Large intestine (tissue), 3 donors: Measurements from ENCODE around the gene C1orf159. TPM values are rescaled to one million over a fixed set of nuclear protein-coding genes. Genes with fewer than 3 reads are reported as not detected.
"Not testable (repeated sequence)": the region's sequence is repeated elsewhere in the genome, so short reads cannot be mapped to it uniquely, and the experiment has no call there.

Source experiments
- DNase-seq, 2 donors: peaks; one replicate each; pipeline versions ENCODE4 v3.0.0 to v3.0.0-alpha.2; 2013
- H3K27ac ChIP-seq: one replicate; pipeline ENCODE4 v1.5.1; 2013; ENCODE audit warnings: low read length
- H3K27me3 ChIP-seq: 2 replicates; pipeline ENCODE4 v1.6.1; 2013; ENCODE audit warnings: low read length; ENCODE audit not compliant: control insufficient read depth, insufficient read depth
- H3K36me3 ChIP-seq: 2 replicates; pipeline ENCODE4 v1.6.1; 2013; ENCODE audit warnings: low read length; ENCODE audit not compliant: control insufficient read depth, insufficient read depth
- H3K4me1 ChIP-seq: one replicate; pipeline ENCODE4 v1.6.1; 2013; ENCODE audit warnings: low read length; ENCODE audit not compliant: control insufficient read depth, insufficient read depth
- H3K4me3 ChIP-seq: one replicate; pipeline ENCODE4 v1.5.1; 2013; ENCODE audit warnings: low read length
- H3K9me3 ChIP-seq: one replicate; pipeline ENCODE4 v1.6.1; 2013; ENCODE audit warnings: mild to moderate bottlenecking, low read depth, low read length, moderate library complexity; ENCODE audit not compliant: control insufficient read depth
- WGBS: methylation state at CpG from one replicate; pipeline ENCODE4 v1.1.5; 2013; ENCODE audit warnings: low lambda C conversion rate; ENCODE audit not compliant: insufficient coverage; 5-methylcytosine and 5-hydroxymethylcytosine counted together
- polyA plus RNA-seq: library from polyadenylated mRNA; unstranded; fragments of 120-200 nt; gene quantifications from one replicate; pipeline ENCODE4 v1.2.1, GENCODE V29; 2013

Gene C1orf159
- polyA plus RNA-seq, 1 donor = 9.4 TPM

DNA sequence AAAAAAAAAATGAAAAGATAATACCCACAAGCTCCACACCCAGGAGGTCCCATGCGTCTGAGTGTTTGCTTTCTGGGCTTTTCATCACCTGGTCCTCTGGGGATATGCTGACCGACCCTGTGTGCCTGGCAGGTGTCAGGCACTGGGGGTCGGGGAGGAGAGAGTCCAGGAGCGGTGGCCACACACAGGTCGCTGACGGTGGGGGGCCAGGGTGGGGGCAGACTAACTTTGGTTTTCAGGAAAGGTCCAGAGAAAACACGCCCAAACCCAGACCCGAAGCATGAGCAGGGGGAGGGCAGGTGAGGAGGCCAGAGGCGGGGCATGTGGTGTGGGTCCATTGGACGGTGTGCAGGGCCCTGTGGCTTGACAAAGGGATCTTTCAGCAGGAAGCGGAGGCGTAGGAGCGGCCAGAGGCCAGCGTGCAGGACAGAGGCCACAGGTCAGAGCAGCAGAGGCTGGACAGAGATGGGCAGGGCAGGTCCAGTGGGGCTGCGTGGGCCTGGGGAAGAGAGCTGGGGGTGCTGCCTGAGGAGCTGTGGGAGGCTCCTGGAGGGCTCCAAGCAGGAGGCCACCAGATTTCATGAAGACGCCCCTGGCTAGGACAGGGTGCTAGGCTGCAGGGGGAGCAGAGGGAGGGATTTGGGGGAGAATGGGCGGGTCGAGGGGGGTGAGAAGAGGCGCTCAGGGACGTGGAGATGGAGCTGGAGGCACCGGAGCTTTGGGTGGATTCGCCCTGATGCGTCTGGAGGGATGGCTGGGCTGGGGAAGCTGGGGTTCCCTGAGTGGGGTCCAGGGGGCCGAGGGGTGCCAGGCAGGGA, 57.6 kb downstream of the C1orf159 start:
- no peak overlapping the region for H3K27ac ChIP-seq
- H3K9me3 ChIP-seq = peaks cover 19% of the 10 kb centered on the region
- peaks cover 54% of the 10 kb centered on the region for H3K27me3 ChIP-seq
- H3K4me1 ChIP-seq = peaks cover 18% of the 10 kb centered on the region
- DNase-seq = no peak
- WGBS = no CpG with 5 or more reads among the region's 24 CpGs
- peaks cover 20% of the 10 kb centered on the region for H3K36me3 ChIP-seq
- H3K4me3 ChIP-seq = no peak overlapping the region

DNA sequence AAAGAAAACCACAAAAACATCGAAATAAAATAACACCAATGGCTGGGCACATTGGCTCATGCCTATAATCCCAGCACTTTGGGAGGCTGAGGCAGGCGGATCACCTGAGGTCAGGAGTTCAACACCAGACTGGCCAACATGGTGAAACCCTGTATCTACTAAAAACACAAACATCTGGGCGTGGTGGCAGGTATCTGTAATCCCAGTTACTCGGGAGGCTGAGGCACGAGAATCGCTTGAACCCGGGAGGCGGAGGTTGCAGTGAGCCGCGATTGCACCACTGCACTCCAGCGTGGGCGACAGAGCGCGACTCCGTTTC, 58.2 kb downstream of the C1orf159 start:
- Histone ChIP-seq H3K4me1 (peaks cover 18% of the 10 kb centered on the region), H3K9me3 (peaks cover 19% of the 10 kb centered on the region), H3K27me3 (peaks cover 49% of the 10 kb centered on the region), H3K36me3 (peaks cover 25% of the 10 kb centered on the region)
- WGBS = no CpG with 5 or more reads among the region's 15 CpGs
- not testable (repeated sequence) for DNase-seq, H3K4me3 ChIP-seq, H3K27ac ChIP-seq

DNA sequence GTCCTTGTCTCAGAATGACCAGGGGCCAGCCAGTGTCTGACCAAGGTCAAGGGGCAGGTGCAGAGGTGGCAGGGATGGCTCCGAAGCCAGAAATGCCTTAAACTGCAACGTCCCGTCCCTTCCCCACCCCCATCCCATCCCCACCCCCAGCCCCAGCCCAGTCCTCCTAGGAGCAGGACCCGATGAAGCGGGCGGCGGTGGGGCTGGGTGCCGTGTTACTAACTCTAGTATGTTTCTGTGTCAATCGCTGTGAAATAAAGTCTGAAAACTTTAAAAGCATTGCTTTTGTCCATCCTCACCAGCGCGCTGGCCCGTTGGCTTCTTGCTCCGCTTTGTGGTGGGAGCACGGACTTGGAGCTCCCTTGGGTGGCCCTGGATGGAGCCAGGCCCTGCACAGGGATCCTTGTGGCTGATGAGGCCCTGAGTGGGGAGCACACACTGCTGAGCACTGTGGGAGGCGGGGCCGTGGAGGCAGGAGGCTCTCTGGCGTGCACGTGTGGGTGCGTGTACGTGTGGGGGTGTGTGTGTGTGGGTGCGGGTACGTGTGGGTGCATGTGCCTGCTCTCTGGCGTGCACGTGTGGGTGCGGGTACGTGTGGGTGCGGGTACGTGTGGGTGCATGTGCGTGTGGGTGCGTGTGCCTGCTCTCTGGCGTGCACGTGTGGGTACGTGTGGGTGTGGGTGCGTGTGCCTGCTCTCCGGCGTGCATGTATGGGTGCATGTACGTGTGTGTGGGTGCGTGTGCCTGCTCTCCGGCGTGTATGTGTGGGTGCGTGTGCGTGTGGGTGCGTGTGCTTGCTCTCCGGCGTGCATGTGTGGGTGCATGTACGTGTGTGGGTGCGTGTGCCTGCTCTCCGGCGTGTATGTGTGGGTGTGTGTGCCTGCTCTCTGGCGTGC, 59.8 kb downstream of the C1orf159 start:
- no peak for DNase-seq
- Histone ChIP-seq H3K9me3 (peaks cover 24% of the 10 kb centered on the region), H3K36me3 (peaks cover 38% of the 10 kb centered on the region), H3K27ac (no peak overlapping the region), H3K4me1 (peaks cover 15% of the 10 kb centered on the region), H3K4me3 (no peak overlapping the region), H3K27me3 (peaks cover 33% of the 10 kb centered on the region)
- WGBS = no CpG with 5 or more reads among the region's 50 CpGs

DNA sequence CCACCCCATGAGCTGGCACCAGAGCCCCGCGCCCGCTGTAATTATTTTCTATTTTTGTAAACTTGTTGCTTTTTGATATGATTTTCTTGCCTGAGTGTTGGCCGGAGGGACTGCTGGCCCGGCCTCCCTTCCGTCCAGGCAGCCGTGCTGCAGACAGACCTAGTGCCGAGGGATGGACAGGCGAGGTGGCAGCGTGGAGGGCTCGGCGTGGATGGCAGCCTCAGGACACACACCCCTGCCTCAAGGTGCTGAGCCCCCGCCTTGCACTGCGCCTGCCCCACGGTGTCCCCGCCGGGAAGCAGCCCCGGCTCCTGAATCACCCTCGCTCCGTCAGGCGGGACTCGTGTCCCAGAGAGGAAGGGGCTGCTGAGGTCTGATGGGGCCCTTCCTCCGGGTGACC, 60.9 kb downstream of the C1orf159 start:
- Histone ChIP-seq H3K27me3 (peaks cover 22% of the 10 kb centered on the region), H3K4me1 (peaks cover 15% of the 10 kb centered on the region), H3K4me3 (no peak overlapping the region), H3K9me3 (peaks cover 18% of the 10 kb centered on the region), H3K27ac (no peak overlapping the region), H3K36me3 (peaks cover 49% of the 10 kb centered on the region)
- no CpG with 5 or more reads among the region's 23 CpGs for WGBS
- DNase-seq = no peak

DNA sequence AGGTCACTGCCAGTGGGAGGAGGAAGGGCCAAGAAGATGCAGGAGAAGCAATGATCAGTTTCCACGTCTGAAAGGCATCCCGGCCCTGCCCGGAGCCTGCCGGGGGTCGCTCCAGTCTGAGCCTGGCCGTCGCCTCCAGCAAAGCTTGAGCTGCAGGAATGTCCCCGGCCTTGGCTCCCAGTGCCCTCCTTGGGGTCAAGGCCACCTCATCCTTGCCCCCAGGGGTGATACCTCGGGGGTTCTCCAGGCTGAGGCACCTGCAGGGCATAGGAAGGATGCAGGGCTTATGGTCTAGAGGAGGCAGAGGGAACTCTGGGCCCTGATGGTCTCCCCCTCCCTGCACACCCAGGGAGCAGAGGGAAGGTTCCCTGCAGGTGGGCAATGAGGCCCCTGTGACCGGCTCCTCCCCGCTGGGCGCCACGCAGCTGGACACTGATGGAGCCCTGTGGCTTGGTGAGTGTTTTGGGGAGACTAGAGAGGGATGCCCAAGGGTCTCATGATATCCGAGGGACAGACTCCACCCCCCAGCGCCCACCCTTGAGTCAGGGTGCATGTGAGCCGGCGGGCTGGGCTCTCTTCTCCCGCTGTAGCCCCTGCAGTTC, 61.7 kb downstream of the C1orf159 start:
- peaks cover 53% of the 10 kb centered on the region for H3K36me3 ChIP-seq
- peaks cover 11% of the 10 kb centered on the region for H3K4me1 ChIP-seq
- 83% methylated on average over 1 of the region's 18 CpGs for WGBS
- no peak overlapping the region for H3K4me3 ChIP-seq
- H3K9me3 ChIP-seq = peaks cover 15% of the 10 kb centered on the region
- H3K27ac ChIP-seq = no peak overlapping the region
- peaks cover 18% of the 10 kb centered on the region for H3K27me3 ChIP-seq
- no peak for DNase-seq

DNA sequence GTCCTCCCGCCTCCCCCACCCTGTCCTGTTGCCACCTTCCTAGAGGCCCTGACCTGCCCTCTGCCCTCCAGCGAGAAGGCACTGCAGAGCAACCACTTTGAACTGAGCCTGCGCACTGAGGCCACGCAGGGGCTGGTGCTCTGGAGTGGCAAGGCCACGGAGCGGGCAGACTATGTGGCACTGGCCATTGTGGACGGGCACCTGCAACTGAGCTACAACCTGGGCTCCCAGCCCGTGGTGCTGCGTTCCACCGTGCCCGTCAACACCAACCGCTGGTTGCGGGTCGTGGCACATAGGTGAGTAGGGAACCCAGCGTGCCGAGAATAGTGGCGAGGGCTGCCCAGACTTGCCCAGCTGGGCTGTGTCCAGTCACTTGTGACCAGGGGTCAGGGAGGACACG, 62.2 kb downstream of the C1orf159 start:
- Histone ChIP-seq H3K27me3 (peaks cover 13% of the 10 kb centered on the region), H3K36me3 (peaks cover 55% of the 10 kb centered on the region), H3K4me3 (no peak overlapping the region), H3K9me3 (peaks cover 10% of the 10 kb centered on the region), H3K27ac (no peak overlapping the region), H3K4me1 (peaks cover 8% of the 10 kb centered on the region)
- no peak for DNase-seq
- WGBS = no CpG with 5 or more reads among the region's 18 CpGs

DNA sequence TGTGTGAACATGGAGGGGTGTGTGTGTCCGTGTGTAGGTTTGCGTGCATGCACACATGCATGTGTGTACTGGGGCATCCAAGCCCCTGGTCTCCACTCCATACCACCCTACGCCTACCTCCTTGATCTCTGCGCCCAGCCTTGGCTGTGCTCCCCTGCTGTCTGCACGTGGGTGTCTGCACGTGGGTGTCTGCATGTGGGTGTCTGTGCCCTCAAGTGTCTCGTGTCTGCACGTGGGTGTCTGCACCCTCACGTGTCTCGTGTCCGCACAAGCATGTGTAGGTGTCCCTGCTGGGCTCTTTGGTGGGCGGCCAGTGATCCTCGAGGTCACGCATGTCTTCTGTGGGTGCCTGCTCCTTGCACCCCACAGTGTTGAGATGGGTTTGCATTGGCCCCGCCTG, 62.9 kb downstream of the C1orf159 start:
- peaks cover 10% of the 10 kb centered on the region for H3K9me3 ChIP-seq
- DNase-seq = no peak
- no peak overlapping the region for H3K27ac ChIP-seq
- WGBS = no CpG with 5 or more reads among the region's 15 CpGs
- no peak overlapping the region for H3K4me3 ChIP-seq
- H3K36me3 ChIP-seq = peaks cover 55% of the 10 kb centered on the region
- H3K4me1 ChIP-seq = peaks cover 1% of the 10 kb centered on the region
- H3K27me3 ChIP-seq = peaks cover 6% of the 10 kb centered on the region

DNA sequence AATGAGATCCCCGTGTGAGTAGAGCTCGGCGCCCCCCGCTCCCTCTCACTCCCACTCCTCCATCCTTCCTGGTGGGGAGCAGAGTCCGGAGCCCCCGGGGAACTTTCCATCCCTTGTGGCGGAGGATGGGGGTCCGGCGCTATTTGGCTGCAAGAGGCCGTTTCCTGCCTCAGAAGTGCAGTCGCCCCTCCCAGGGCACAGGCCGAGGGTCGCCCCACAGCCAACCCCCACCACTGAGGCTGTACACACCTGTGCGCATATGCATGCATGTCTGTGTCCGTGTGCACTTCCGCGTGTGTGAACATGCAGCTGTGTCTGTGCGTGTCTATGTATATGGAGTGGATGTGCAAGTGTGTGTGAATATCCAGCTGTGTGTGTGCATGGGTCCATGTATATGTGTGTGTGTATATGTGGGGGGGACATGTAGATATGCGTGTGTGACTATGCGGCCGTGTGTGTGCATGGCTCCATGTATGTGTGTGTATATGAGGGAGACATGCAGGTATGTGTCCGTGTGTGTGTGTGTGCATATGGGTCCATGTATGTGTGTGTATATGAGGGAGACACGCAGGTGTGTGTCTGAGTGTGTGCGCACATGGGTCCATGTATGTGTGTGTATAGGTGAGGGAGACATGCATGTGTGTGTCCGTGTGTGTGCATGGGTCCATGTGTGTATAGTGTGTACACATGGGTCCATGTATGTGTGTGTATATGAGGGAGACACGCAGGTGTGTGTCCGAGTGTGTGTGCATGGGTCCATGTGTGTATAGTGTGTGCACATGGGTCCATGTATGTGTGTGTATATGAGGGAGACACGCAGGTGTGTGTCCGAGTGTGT, 63.7 kb downstream of the C1orf159 start:
- Histone ChIP-seq H3K27ac (no peak overlapping the region), H3K27me3 (peaks cover 4% of the 10 kb centered on the region), H3K4me3 (no peak overlapping the region), H3K4me1 (no peaks in the 10 kb centered on the region), H3K9me3 (peaks cover 10% of the 10 kb centered on the region), H3K36me3 (peaks cover 61% of the 10 kb centered on the region)
- no peak for DNase-seq
- no CpG with 5 or more reads among the region's 29 CpGs for WGBS

DNA sequence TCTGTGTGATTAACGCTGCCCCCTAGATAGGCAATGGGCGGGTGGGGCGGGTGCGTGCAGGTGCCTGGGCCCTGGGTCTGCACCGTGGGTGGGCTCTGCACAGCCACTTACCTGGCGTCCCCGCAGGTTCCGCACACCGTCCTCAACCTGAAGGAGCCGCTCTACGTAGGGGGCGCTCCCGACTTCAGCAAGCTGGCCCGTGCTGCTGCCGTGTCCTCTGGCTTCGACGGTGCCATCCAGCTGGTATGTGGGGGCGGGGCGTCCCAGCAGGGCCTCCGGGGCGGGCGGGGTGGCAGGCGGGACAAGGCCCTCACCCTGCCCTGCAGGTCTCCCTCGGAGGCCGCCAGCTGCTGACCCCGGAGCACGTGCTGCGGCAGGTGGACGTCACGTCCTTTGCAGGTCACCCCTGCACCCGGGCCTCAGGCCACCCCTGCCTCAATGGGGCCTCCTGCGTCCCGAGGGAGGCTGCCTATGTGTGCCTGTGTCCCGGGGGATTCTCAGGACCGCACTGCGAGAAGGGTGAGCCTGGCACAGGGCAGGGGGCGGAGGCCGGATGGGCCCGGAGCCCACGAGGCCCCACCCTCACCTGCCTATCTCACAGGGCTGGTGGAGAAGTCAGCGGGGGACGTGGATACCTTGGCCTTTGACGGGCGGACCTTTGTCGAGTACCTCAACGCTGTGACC, 64.6 kb downstream of the C1orf159 start:
- no peak overlapping the region for H3K4me3 ChIP-seq
- peaks cover 10% of the 10 kb centered on the region for H3K9me3 ChIP-seq
- DNase-seq = no peak
- no peaks in the 10 kb centered on the region for H3K27me3 ChIP-seq
- H3K36me3 ChIP-seq = peaks cover 70% of the 10 kb centered on the region
- no peaks in the 10 kb centered on the region for H3K4me1 ChIP-seq
- WGBS = no CpG with 5 or more reads among the region's 46 CpGs
- no peak overlapping the region for H3K27ac ChIP-seq
